GM12891 (cell line): ENCODE results near the gene BMF.

Experiments
- POLR2A ChIP-seq: IDR thresholded peaks from 2 replicates; pipeline ENCODE4 v1.6.1; 2011; ENCODE audit warnings: low read depth, low read length, control low read depth
- POLR2AphosphoS5 ChIP-seq: IDR thresholded peaks from 2 replicates; pipeline ENCODE4 v1.6.1; 2011; ENCODE audit warnings: low read depth, low read length, control low read depth
- TAF1 ChIP-seq: IDR thresholded peaks from 2 replicates; pipeline ENCODE4 v1.6.1; 2011; ENCODE audit warnings: low read depth, low read length, control low read depth

GRCh38 chr15:40040770-40041169, 67.9 kb downstream of the BMF start:
- TF ChIP-seq TAF1 (no peak), POLR2AphosphoS5 (no peak), POLR2A (no peak)
